Measurements from ENCODE around the gene TYR. TPM values are rescaled to one million over a fixed set of nuclear protein-coding genes. Genes with fewer than 3 reads are reported as not detected.
A peak's percentile ranks its signal among the peaks of the same experiment; 100 is the strongest.
"Not testable (repeated sequence)": the region's sequence is repeated elsewhere in the genome, so short reads cannot be mapped to it uniquely, and the experiment has no call there.

TYR gene
- total RNA-seq, 4 donors from 2014 or later, result not detected

DNA sequence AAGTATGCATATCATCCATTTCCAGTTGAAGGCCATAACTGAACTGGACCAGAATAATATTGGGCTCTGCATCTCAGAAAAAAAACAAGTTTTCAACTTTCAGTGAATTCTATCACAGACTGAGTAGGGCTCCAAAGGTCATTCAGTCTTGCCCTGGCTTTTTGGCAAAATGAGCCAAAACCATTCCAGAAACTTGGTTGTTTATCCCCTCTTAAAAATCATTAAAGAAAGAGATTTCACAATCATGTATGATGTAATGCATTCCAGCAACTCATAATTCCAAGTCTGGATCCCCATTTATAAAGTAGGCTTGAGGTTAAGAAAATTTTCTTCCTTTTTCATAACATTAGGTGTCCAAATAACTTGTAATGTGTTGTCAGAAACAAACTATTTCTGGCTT, 162.8 kb downstream of the TYR start:
- H3K9me3 ChIP-seq; H3K27me3 ChIP-seq; DNase-seq; H3K4me1 ChIP-seq; H3K27ac ChIP-seq; H3K36me3 ChIP-seq; intact Hi-C loops (cut with DNase I; ENCODE audit: low total_unique reads); H3K4me3 ChIP-seq; in situ Hi-C loops (cut with MboI; ENCODE audit: low pct_ligation_motif_present in 1 of 4, low pct_unique_long_range_greater_than_20kb in 1 of 4, low sequenced_read_pairs in 3 of 4): not testable (repeated sequence)
- TF ChIP-seq POLR2AphosphoS5 (IDR thresholded peaks at IDR 0.05), result peak in 1 of 3 donors; percentile 10

DNA sequence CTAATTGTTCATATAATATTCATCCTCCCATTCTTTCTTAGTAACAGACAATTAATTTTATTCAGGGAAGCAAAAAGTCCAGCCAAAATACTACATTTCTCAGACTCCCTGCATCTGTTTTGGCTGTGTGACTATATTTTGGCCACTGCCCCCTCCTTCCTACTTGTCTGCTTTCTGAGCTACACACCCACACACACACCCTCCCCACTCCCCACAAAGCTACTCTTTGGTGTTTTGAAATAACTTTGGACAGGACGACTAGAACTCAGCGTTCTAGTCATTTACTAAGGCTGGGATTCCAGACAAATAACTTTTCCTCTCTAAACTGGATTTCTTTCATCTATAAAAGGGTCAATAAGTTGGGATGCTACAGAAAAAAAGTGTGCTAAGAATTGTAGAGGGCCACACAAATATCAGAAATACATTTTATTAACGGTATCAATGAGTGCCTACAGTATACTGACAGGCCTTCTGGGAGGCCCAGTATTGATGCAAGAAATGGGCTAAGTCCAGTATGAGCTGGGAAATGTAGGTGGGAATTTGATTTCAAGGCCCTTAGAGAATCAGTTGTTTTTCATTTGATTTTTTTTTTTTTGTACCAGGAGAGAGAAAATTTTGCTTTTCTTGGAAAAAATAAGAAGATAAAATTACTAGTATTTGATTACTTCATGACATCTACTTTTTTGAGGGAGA, 165.4 kb downstream of the TYR start:
- H3K36me3 ChIP-seq; intact Hi-C loops (cut with DNase I; ENCODE audit: low total_unique reads); H3K27ac ChIP-seq; H3K9me3 ChIP-seq; H3K27me3 ChIP-seq; in situ Hi-C loops (cut with MboI; ENCODE audit: low pct_ligation_motif_present in 1 of 4, low pct_unique_long_range_greater_than_20kb in 1 of 4, low sequenced_read_pairs in 3 of 4); DNase-seq; H3K4me1 ChIP-seq; H3K4me3 ChIP-seq: not testable (repeated sequence)
- 45 to 77% methylated on average over 3 of the region's 3 CpGs for WGBS, 2 donors (ENCODE audit: low coverage in 1 of 2)

Other genes starting within 250 kb of the TYR start
- gene GRM5, start 111.9 kb upstream of the TYR start, total RNA-seq, result not detected